GM12892 (cell line): Measurements from ENCODE around the gene RNF114.

ENCODE experiments used
- DNase-seq: peaks from one replicate; pipeline ENCODE4 v3.0.0; 2011; ENCODE audit not compliant: insufficient read length
- FAIRE-seq: peaks from 2 replicates; lab custom pipeline; 2011; peaks lifted over from hg19 to GRCh38; lab: Jason Lieb, UNC
- POLR2A ChIP-seq: IDR thresholded peaks from 2 replicates; pipeline ENCODE4 v1.6.1; 2011; ENCODE audit warnings: low read depth, low read length, control low read depth
- POLR2AphosphoS5 ChIP-seq: IDR thresholded peaks from 2 replicates; pipeline ENCODE4 v1.6.1; 2011; ENCODE audit warnings: low read depth, low read length, control low read depth
- TAF1 ChIP-seq: IDR thresholded peaks from 2 replicates; pipeline ENCODE4 v1.6.1; 2011; ENCODE audit warnings: low read depth, mild to moderate bottlenecking, control low read depth, low read length, borderline replicate concordance

The RNF114 gene

GRCh38 chr20:49906101-49906604 is 30.0 kb upstream of the RNF114 start:
- no peak for TF ChIP-seq POLR2A
- no peak for TF ChIP-seq TAF1
- TF ChIP-seq POLR2AphosphoS5, result no peak
- DNase-seq, result no peak
- no peak for FAIRE-seq

- FAIRE-seq, result no peak
- no peak for DNase-seq
- no peak for TF ChIP-seq POLR2A
- TF ChIP-seq POLR2AphosphoS5, result no peak
- TF ChIP-seq TAF1, result no peak
Measured at GRCh38 chr20:49906615-49907154, 29.5 kb upstream of the RNF114 start.

GRCh38 chr20:49907405-49908257 is 28.6 kb upstream of the RNF114 start:
- no peak for FAIRE-seq
- no peak for TF ChIP-seq POLR2AphosphoS5
- TF ChIP-seq TAF1, result no peak
- no peak for TF ChIP-seq POLR2A

GRCh38 chr20:49908258-49908565 is 28.0 kb upstream of the RNF114 start:
- no peak for TF ChIP-seq TAF1
- no peak for TF ChIP-seq POLR2AphosphoS5
- FAIRE-seq (no peak), DNase-seq (no peak)

More at GRCh38 chr20:49907405-49908257, 28.6 kb upstream of the RNF114 start:
- DNase-seq, result no peak

GRCh38 chr20:49909499-49910339 is 26.5 kb upstream of the RNF114 start:
- DNase-seq, result no peak
- TF ChIP-seq TAF1, result no peak
- TF ChIP-seq POLR2AphosphoS5, result no peak
- TF ChIP-seq POLR2A, result no peak
- no peak for FAIRE-seq

GRCh38 chr20:49910340-49910706 is 25.9 kb upstream of the RNF114 start:
- DNase-seq, result no peak
- FAIRE-seq, result no peak
- no peak for TF ChIP-seq POLR2AphosphoS5
- TF ChIP-seq POLR2A, result no peak
- TF ChIP-seq TAF1, result no peak

GRCh38 chr20:49913399-49914047 is 22.7 kb upstream of the RNF114 start:
- FAIRE-seq (no peak), DNase-seq (no peak)
- no peak for TF ChIP-seq TAF1
- TF ChIP-seq POLR2A, result no peak
- no peak for TF ChIP-seq POLR2AphosphoS5

- DNase-seq, result no peak
- no peak for FAIRE-seq
- TF ChIP-seq POLR2AphosphoS5 (no peak), POLR2A (no peak), TAF1 (no peak)
Measured at GRCh38 chr20:49914310-49915117, 21.7 kb upstream of the RNF114 start.

- no peak for FAIRE-seq
- TF ChIP-seq POLR2AphosphoS5 (no peak), POLR2A (no peak), TAF1 (no peak)
- DNase-seq, result no peak
Measured at GRCh38 chr20:49915118-49915379, 21.1 kb upstream of the RNF114 start.

- FAIRE-seq (peak; percentile 84), DNase-seq (peak; percentile 93)
- TF ChIP-seq TAF1, result peak; percentile 84
- peak; percentile 85; the same call in 1 of the 2 replicates for TF ChIP-seq POLR2A
- TF ChIP-seq POLR2AphosphoS5, result no peak; the same call in 1 of the 2 replicates
Measured at GRCh38 chr20:49915380-49916145, 20.6 kb upstream of the RNF114 start, which contains the start of gene SPATA2. Gene SPATA2 (minus strand): TSS chr20:49915529. CDS start chr20:49908490, 7,039 bp downstream.
